Activated T-cell treated with anti-CD3 and anti-CD28 coated beads for 48 hours (primary cell): ENCODE measurements around the gene TMEM108.

ENCODE experiments used
- DNase-seq: peaks from one replicate; pipeline ENCODE4 v3.0.0-alpha.2; 2020; ENCODE audit warnings: low read depth

TMEM108 gene

GRCh38 chr3:133054586-133054985 is 16.4 kb downstream of the TMEM108 start:
- DNase-seq: no peak

- no peak for DNase-seq
Measured at GRCh38 chr3:133055339-133055738, 17.1 kb downstream of the TMEM108 start.

GRCh38 chr3:133058243-133058642 is 20.1 kb downstream of the TMEM108 start:
- no peak for DNase-seq

GRCh38 chr3:133058831-133059230 is 20.6 kb downstream of the TMEM108 start:
- DNase-seq: no peak

- no peak for DNase-seq
Measured at GRCh38 chr3:133065193-133065961, 27.2 kb downstream of the TMEM108 start.

GRCh38 chr3:133066026-133066425 is 27.8 kb downstream of the TMEM108 start:
- DNase-seq: no peak

GRCh38 chr3:133069556-133070286 is 31.5 kb downstream of the TMEM108 start:
- no peak for DNase-seq

GRCh38 chr3:133074977-133075376 is 36.8 kb downstream of the TMEM108 start:
- no peak for DNase-seq

- DNase-seq: no peak
Measured at GRCh38 chr3:133077688-133078087, 39.5 kb downstream of the TMEM108 start.

- DNase-seq: no peak
Measured at GRCh38 chr3:133079621-133080020, 41.4 kb downstream of the TMEM108 start.

- DNase-seq: no peak
Measured at GRCh38 chr3:133081016-133081415, 42.8 kb downstream of the TMEM108 start.

GRCh38 chr3:133083395-133083794 is 45.2 kb downstream of the TMEM108 start:
- no peak for DNase-seq

- no peak for DNase-seq
Measured at GRCh38 chr3:133089906-133090485, 51.8 kb downstream of the TMEM108 start.

GRCh38 chr3:133092681-133093080 is 54.5 kb downstream of the TMEM108 start:
- DNase-seq: no peak

GRCh38 chr3:133093366-133093765 is 55.2 kb downstream of the TMEM108 start:
- DNase-seq: no peak

- DNase-seq: no peak
Measured at GRCh38 chr3:133096900-133097613, 58.9 kb downstream of the TMEM108 start.

- no peak for DNase-seq
Measured at GRCh38 chr3:133103706-133104105, 65.5 kb downstream of the TMEM108 start.

- no peak for DNase-seq
Measured at GRCh38 chr3:133106169-133106568, 68.0 kb downstream of the TMEM108 start.

- DNase-seq: no peak
Measured at GRCh38 chr3:133112666-133113065, 74.5 kb downstream of the TMEM108 start.

- DNase-seq: no peak
Measured at GRCh38 chr3:133113526-133113925, 75.3 kb downstream of the TMEM108 start.

- DNase-seq: no peak
Measured at GRCh38 chr3:133113927-133114597, 75.9 kb downstream of the TMEM108 start.

GRCh38 chr3:133115176-133115575 is 77.0 kb downstream of the TMEM108 start:
- DNase-seq: no peak
